Fibroblast of lung (primary cell): ENCODE measurements around the gene THAP4.

Source experiments
- CTCF ChIP-seq, 2 donors: IDR thresholded peaks in 1 of 2; conservative IDR thresholded peaks in 1 of 2; 1 replicate in 1 of 2; 2 replicates in 1 of 2; pipeline ENCODE4 v1.5.1; 2011 to 2012; ENCODE audit warnings: low read length in 2 of 2, control low read depth in 1 of 2, inconsistent platforms in 1 of 2, low read depth in 1 of 2, mild to moderate bottlenecking in 1 of 2
- EZH2 ChIP-seq: IDR thresholded peaks from 2 replicates; pipeline ENCODE4 v1.5.1; 2012; ENCODE audit warnings: low read length, control low read depth, mild to moderate bottlenecking; ENCODE audit errors: missing control alignments

- TF ChIP-seq CTCF (conservative IDR thresholded peaks at IDR 0.05 in 1 of 2, IDR thresholded peaks at IDR 0.05 in 1 of 2; ENCODE audit: low read depth in 1 of 2, low read length in 2 of 2), result no peak
- no peak for TF ChIP-seq EZH2
Measured at GRCh38 chr2:241658296-241658695, 21.3 kb upstream of the THAP4 start.
